ENCODE data around the gene PACS1. TPM values are rescaled to one million over a fixed set of nuclear protein-coding genes. Genes with fewer than 3 reads are reported as not detected.
A peak's percentile ranks its signal among the peaks of the same experiment; 100 is the strongest.
"Not testable (repeated sequence)": the region's sequence is repeated elsewhere in the genome, so short reads cannot be mapped to it uniquely, and the experiment has no call there.

PACS1 gene
- total RNA-seq, 1 experiment from 2014 or later, result 13.0 TPM

DNA sequence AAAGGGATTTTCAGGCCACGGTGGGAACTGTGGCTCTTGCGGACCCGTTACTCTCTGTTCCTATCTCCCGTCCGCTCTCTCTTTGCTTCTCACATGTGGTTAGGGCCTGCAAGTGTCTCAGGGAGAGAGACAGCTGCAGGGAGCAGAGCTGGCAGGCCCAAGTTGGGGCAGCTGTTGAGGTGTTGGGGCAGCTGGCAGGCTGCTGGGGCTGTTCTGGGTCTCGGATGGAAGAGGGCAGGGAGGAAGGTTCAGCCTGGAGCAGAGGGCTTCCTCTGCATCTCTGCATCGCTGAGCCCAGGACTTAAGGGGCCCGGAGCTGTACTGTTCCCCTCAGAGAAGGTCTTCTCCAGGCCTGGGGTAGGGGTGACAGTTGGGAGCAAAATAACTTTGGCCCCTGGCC, 205.3 kb downstream of the PACS1 start:
- DNase-seq (ENCODE audit: low read depth), result no peak

DNA sequence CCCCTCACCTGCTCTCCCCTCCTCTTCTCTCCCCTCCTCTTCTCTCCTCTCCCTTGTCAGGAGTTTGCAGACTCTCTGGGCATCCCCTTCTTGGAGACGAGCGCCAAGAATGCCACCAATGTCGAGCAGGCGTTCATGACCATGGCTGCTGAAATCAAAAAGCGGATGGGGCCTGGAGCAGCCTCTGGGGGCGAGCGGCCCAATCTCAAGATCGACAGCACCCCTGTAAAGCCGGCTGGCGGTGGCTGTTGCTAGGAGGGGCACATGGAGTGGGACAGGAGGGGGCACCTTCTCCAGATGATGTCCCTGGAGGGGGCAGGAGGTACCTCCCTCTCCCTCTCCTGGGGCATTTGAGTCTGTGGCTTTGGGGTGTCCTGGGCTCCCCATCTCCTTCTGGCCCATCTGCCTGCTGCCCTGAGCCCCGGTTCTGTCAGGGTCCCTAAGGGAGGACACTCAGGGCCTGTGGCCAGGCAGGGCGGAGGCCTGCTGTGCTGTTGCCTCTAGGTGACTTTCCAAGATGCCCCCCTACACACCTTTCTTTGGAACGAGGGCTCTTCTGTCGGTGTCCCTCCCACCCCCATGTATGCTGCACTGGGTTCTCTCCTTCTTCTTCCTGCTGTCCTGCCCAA, 206.0 kb downstream of the PACS1 start:
- DNase-seq (ENCODE audit: low read depth), result no peak

GRCh38 chr11:66276619-66277018, 206.5 kb downstream of the PACS1 start:
- not testable (repeated sequence) for DNase-seq (ENCODE audit: low read depth)

- not testable (repeated sequence) for DNase-seq (ENCODE audit: low read depth)
Measured at GRCh38 chr11:66277064-66277463, 207.0 kb downstream of the PACS1 start.

DNA sequence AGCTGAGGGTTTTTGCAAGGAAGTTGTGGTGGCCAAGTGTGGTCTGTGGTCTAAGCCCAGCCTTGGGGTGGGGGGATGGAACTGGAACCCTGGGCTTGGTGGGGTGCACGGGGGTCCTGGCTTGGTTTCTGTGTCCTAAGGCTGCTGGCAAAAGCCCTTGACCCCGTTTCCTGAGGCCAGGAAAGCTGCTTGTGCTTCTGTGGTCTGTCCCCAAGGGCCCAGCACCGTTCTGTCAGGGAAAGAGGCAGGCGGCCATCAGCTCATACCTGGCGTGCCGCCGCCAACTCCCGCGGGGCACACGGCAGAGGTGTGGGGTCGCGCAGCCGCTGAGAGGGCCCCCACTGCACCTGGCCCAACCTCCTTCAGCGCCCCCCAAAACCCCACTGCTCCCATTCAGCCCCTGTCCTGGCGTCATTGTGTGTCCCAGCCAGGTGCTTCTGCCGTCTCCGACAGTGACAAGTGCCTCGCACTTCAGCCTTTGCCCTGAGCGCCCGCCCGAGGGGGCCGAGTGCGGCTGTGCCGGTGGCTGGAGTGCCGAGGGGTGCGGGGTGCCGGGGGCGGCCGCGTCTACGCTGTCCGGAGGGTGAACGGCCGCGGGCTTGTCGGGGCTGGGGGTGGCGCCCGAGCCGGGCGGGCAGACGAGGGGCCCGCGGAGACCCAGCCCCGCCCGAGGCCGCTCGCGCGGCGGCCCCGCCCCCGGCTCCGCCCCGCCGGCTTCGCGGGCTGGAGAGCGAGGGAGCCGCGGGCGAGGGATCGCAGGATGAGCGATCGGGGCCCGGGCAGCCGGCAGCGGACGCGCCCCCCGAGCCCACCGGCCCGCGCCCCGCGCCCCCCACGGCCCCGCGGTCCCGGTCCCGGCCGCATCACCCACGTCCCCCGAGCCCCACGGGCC, 207.6 kb downstream of the PACS1 start, which contains the start of gene CNIH2:
TSS of gene CNIH2 (plus strand) at position 705 of the 892 bp plus-strand sequence. CDS start 282 bp downstream, outside the sequence.
- DNase-seq (ENCODE audit: low read depth), result peak; percentile 51

DNA sequence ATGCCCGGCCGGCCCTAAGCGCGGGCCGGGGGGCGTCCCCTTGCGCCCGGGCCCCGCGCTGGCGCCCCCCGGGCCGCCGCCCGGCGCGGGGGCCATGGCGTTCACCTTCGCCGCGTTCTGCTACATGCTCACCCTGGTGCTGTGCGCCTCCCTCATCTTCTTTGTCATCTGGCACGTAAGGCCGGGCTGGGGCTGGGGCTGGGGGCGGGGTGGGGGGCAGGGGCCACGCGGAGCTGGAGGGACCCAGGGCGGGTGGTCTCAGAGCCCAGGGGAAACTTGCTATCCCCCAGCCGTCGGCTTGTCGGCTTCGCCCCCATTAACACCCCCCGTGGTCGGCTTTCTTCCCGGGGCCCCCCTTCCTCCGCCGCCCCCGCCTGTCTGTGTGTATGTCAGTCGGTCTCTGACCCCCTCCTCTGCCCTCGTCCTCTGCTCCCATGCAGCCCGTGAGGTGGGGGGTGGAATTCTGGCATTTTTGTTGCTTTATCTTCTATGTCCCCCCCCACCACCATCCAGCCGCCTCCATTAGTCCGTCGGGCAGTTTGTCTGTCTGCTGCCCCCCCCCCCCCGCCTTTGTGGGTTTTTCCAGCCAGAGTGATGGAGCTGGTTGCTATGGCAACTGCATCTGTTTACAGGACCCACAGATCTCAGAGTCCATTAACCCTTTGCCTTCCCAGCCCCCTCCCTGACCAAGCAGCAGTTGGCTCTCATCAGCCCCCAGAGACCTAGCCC, 208.5 kb downstream of the PACS1 start:
- DNase-seq (ENCODE audit: low read depth), result peak; percentile 46

- DNase-seq (ENCODE audit: low read depth), result no peak
Measured at GRCh38 chr11:66279092-66279734, 209.1 kb downstream of the PACS1 start.

DNA sequence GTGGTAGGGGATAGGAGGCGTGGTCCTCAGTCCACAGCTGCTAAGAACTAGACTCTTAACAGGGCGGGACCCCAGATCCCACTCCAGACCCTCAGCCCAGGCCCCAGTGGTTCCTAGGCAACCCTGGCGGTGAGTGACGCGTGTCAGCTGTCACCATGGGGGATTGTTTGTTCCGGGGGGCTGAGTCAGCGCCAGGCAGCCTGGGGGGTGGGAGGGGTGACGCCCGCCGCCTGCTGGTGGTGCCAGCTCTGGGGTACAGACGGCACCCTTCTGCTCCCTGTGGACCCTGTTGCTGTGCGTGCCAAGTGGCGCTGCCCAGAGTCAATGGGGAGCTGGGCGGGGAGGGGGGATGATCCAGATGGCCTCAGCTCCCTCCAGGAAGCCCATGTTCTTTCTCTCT, 210.4 kb downstream of the PACS1 start:
- DNase-seq (ENCODE audit: low read depth), result peak; percentile 72

DNA sequence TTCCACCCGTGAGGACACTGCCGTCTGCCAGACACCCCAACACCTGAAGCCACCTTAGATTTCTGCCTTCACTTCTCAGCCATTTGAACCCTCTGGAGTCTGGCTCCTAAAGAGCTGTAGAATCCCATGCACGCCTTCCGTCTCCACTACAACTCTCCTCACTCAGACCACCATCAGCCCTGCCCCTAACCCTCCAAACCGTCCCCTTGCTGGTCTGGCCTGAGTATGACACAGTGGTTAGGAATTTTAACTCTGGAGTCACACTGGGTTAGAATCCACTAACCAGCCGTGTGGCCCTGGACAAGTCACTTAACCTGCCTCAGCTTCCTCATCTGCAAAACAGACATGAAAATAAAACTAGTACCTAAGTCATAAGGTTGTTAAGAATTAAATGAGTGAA, 210.9 kb downstream of the PACS1 start:
- DNase-seq (ENCODE audit: low read depth), result no peak

- DNase-seq (ENCODE audit: low read depth), result no peak
Measured at GRCh38 chr11:66281776-66282467, 211.8 kb downstream of the PACS1 start.

GRCh38 chr11:66282468-66283455, 212.7 kb downstream of the PACS1 start:
- peak; percentile 97 for DNase-seq (ENCODE audit: low read depth)

DNA sequence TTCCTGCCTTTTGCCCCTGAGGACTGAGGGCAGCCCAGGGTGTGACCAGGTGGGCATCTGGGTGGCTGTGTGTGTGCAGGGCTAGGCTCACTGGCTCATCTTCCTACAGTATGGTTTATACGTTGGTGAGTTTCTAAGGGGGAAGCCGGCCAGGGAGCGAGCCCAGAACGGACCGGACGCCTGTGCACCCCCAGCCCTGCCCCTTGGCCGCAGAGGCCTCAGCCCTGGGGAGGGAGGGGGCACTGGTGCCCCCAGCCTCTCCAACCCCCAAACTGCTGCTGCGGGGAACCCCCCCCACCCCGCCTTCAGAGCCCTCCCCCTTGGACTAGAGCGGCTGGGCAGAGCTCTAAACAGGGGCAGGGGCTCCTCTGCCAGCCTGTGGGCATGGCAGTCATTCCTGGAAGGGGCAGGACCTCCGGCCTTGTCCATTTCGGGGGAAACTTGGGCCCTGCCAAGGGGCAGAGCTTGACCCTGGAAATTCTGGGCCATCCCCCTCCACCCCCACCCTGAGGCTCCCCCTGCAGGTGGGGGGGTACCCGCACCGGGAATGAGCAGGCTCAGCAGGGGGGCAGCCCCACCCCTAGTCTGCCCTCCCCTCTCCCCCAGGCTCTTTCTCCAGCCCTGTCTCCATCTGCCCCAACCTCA, 213.5 kb downstream of the PACS1 start:
- DNase-seq (ENCODE audit: low read depth), result no peak

GRCh38 chr11:66284526-66285078, 214.5 kb downstream of the PACS1 start:
- no peak for DNase-seq (ENCODE audit: low read depth)

DNA sequence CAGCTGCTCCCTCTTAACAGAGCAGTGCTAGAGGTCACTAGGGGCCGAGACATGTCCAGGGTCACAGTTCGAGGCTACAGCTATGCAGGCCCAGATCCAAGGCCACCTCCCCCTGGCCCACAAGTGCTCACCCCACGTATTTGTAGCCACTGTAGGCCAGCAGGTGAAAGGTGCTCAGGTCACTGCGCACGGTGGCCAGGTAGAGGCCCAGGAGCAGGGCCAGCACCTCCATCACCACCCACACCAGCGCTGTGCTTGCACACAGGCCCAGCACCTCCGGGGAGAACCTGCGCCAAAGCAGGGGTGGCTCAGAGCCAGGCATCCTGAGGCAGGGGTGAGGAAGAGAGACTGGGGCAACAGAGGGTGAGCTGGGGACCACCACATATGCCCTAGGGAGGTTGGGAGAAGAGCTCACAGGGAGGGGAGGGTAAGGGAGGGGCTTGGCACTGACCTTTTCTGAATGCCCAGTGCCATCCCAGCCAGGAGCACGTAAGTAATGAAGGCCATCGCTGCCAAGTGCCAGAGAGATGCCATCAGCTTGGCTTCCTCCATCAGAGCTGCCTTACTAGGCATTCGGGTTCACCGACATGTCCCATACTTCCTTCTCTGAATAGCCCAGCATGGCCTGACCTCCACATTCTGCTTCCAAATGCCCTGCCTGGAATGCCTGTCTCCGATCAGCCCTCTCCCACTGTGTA, 215.3 kb downstream of the PACS1 start:
- DNase-seq (ENCODE audit: low read depth), result no peak

DNA sequence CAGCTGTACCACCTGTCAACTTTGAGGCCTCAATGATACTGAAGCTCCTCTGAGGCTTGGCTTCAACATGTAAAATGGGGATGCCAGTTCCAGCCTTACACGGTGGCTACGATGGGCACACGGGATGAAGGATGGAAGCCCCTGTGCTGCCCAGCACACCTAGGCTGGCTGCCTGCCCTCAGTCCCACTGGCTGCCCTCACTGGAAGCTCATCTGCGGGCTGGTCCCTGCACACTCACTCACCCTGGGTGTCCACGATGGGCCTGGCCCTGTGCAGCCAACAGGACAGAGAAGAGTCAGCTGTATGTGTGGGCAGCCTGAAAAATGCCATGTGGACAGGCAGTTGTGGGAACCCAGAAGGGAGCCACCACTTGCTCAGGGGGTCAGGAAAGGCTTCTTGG, 216.6 kb downstream of the PACS1 start:
- DNase-seq (ENCODE audit: low read depth), result no peak

DNA sequence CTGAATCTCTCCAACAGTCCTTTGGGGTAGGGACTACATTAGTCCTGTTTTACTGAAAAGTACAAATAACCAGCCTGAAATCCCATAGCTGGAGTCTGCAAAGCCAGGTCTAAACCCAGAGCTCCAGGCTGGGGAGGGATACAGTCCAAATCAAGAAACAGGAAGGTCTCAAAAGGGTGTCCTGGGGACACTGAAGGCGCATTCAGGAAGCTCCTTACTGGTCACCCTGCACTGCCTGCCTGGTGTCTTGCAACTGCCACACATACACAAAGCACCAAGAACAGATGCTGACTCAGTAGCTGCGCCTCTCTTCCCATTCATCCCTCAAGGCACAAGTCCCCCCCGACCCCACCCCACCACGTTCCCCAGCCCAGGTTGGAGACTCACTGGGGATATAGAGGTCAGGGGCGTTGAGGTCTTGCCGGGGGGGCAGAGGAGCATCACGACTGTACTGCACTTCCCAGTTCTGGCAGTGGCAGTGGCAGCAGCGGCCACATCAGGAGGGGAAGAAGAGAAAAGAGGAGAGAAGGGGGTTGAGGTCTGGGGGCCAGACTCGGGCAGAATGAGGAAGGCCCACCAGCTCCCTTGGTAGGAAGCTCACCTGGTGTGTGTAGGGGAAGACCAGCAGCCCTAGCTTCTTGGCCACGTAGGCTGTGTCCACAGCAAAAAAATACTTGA, 217.3 kb downstream of the PACS1 start:
- DNase-seq (ENCODE audit: low read depth), result no peak

DNA sequence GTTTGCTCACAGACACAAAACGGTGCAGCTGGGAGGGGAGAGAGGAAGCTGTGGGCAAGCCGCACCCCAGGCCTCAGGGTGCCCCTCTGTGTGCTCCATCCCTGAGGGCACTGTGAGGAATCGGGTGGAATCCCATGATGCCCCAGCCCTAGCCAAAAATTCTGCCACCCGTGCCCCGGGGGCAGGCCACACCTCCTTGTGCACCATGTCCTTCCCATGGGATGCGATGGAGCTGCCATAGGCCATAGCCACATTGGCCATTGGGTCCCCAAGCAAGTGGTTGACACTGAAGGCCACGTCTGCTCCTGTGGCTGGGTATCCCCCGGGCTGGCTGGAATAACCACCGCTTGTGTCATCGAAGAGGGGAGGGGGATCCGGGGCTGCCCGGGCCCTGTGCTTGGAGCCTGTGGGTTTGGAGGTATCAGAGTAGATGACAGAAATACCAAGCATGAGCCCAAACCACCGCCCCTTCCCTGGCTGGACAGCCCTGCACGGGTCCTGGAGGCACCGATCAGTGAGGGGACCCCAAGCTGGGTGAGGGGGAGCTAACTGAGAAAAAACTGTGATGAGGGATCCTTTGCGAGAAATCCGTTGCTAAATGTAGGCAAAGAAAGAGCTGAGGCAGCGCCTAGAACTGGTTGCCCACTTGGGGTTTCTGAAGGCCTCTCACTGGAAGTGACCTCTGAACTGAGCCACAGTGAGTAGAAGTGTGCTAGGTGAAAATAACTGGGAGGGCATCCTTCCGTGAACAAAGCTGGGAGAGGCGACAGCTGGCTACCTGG, 218.0 kb downstream of the PACS1 start:
- no peak for DNase-seq (ENCODE audit: low read depth)
